ENCODE data around the gene SSNA1.

SSNA1 gene

GRCh38 chr9:137220317-137221094, 32.0 kb downstream of the SSNA1 start:
- DNase-seq (ENCODE audit: low read depth) = no peak

GRCh38 chr9:137221095-137221505, 32.6 kb downstream of the SSNA1 start:
- DNase-seq (ENCODE audit: low read depth) = no peak

- no peak for DNase-seq (ENCODE audit: low read depth)
Measured at GRCh38 chr9:137221506-137222111, 33.1 kb downstream of the SSNA1 start.

DNA sequence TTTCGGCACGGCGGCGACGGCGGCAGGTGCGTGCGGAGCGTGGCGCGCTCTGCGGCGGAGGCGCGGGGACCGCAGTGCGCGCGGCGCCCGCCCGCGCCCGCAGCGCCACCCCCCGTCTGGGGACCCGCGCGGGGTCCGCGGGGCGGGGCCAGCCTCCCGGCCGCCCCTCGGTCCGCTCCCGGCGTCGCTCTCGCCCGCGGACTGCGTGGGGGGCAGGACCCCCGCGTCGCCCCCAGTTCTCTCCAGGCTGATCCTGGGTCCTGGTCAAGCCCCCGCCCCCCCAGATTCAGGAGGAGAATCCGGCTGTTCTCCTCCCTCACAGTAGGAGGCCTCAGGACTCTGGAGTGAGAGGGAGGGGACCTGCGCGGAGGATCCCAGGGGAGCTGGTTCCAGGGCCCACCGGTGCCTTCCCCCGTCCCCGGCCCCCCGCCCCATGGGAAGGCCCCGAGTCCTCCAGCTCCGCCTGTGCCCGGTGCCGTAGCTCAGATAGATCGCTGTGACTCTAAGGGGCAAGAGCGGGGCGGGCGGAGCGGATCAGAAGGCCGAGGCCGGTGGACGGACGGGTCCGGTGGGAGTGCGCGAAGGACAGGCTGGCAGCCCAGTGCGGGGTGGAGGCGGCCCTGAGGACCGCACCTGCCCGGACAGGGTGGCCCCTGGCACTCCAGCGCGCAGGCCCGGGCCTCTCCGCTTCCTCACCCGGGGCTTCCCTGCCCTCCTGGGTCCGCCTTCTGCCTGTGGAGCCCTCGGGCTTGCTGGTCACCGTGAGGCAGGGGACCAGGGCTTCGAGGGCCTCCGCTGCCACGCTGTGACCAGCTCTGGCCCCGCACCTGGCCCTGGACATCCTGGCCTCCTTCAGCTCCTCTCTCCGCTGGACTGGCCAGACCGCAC, 34.0 kb downstream of the SSNA1 start, which contains the start of gene RNF208:
RNF208 (minus strand) TSS at position 51 of the 888 bp plus-strand sequence. CDS start 1,028 bp downstream, outside the sequence.
- DNase-seq (ENCODE audit: low read depth) = no peak

GRCh38 chr9:137223078-137223970, 34.8 kb downstream of the SSNA1 start:
- peak; percentile 98 for DNase-seq (ENCODE audit: low read depth)

- no peak for DNase-seq (ENCODE audit: low read depth)
Measured at GRCh38 chr9:137224830-137225694, 36.6 kb downstream of the SSNA1 start, which contains the start of gene CYSRT1. CYSRT1 (plus strand) TSS chr9:137225174; CDS start chr9:137225622, 448 bp downstream.

DNA sequence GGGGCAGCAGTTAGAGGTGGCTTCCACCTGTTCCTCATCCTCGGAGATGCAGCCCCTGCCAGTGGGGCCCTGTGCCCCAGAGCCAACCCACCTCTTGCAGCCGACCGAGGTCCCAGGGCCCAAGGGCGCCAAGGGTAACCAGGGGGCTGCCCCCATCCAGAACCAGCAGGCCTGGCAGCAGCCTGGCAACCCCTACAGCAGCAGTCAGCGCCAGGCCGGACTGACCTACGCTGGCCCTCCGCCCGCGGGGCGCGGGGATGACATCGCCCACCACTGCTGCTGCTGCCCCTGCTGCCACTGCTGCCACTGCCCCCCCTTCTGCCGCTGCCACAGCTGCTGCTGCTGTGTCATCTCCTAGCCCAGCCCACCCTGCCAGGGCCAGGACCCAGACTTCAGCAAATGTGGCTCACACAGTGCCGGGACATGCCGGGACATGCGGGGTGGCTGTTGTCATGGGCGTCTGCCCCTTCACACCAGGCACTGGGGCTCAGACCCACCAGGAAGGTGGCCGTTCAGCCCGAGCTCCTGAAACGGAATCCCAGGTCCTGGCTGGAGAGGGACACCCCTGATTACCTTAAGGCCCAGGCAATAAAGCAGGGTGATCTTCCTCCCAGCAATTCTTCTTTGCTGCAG, 37.3 kb downstream of the SSNA1 start:
- DNase-seq (ENCODE audit: low read depth) = no peak

GRCh38 chr9:137226338-137227053, 38.0 kb downstream of the SSNA1 start:
- no peak for DNase-seq (ENCODE audit: low read depth)

DNA sequence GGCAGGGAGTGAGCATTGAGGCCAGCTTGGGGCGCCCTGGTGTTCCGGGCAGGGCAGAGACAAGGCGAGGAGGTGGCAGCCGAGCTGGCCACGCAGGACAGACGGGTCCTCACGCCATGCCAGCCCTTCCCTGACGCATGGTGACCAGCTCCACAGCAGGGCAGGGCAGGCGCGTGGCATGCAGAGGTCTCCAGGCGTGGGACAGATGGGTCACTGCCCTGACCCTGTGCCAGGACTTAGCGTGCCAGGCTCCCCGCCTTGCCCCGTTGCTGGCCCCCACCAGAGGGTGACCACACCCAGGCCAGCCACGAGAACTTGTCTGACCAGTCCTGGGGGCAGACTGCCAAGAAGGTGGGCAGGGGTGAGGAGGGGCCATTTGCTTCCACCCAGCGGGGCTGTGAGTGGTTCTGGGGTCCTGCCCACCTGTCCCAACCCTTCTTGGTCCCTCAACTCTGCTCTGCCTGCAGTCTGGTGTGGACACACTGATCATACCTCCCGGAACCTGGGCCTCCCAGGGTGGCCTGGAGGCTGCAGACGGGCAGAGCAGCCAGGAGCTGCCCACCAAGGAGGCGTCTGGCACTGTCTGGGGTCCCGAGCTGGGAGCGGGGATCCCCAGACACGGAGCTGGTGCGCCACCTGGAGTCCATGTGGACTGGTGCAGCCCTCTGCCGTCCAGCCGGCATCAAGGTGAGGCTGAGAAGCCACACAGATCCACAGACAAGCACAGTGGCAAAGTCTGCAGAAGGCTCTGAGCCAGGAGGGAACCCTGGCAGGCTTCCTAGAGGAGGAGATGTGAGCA, 38.8 kb downstream of the SSNA1 start, which contains the start of gene RNF224:
RNF224 (plus strand) TSS at position 449 of the 799 bp plus-strand sequence. CDS start 834 bp downstream, outside the sequence.
- peak; percentile 35 for DNase-seq (ENCODE audit: low read depth)

GRCh38 chr9:137227853-137228505, 39.5 kb downstream of the SSNA1 start:
- DNase-seq (ENCODE audit: low read depth) = no peak

DNA sequence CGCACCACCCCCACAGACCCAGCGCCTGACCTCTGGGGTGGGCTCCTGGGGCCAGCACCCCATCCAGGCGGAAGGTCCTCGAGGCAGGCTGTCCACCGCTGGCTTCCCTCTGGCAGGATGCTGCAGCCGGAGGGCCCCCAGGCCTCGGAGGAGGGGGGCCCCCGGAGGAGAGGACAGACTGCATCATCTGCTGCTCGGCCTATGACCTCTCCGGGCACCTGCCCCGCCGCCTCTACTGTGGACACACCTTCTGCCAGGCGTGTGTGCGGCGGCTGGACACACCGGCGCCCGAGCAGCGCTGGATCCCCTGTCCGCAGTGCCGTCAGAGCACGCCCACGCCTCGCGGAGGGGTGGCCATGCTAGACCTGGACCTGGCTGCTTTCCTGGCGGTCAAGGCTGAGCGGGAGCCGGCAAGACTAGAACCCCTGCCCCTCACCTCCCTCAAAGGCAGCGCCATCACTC, 40.1 kb downstream of the SSNA1 start:
- no peak for DNase-seq (ENCODE audit: low read depth)

DNA sequence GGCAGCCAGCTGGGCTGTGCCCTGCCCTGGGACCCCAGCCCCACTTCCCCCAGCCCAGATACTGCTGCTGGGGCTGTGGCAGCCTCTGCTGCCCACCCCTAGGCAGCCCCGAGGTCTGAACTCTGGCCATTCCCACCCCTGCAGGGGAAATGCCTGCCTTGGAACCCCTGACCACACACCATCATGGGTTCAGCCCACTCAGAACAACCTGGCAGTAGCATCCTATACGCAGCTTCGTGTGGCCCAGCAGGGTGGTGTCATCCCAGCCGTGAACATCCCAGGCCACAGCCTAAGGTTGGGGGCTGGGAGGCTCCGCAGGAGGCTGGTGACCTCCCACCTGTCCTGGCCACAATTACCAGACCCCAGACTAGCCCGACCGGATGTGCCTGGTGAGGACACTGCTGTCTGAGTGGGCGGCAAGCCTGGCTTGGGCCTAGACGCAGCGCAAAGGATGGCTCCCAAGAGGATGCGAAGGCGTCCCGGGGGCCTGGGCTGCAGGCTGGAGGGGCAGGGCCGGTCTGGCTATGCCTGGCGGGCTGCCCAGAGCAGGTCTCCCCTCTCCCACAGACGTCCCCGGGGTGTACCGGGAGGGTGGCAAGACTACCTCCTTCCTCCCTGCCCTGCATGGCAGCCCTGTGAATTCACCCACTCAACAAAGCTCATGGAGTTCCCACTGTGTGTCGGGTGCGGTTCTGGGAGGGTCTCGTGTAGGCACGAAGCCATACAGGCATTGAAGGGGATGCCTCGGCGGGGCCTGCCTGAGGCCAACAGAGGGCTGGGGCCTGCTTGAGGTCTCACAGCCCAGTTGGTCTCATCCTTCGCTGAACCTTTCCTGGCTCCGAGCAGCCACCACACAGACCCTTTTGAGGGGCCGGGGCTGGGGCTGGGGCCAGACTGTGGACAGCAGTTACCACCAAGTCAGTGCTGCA, 40.8 kb downstream of the SSNA1 start:
- no peak for DNase-seq (ENCODE audit: low read depth)

GRCh38 chr9:137229903-137230704, 41.6 kb downstream of the SSNA1 start:
- no peak for DNase-seq (ENCODE audit: low read depth)

DNA sequence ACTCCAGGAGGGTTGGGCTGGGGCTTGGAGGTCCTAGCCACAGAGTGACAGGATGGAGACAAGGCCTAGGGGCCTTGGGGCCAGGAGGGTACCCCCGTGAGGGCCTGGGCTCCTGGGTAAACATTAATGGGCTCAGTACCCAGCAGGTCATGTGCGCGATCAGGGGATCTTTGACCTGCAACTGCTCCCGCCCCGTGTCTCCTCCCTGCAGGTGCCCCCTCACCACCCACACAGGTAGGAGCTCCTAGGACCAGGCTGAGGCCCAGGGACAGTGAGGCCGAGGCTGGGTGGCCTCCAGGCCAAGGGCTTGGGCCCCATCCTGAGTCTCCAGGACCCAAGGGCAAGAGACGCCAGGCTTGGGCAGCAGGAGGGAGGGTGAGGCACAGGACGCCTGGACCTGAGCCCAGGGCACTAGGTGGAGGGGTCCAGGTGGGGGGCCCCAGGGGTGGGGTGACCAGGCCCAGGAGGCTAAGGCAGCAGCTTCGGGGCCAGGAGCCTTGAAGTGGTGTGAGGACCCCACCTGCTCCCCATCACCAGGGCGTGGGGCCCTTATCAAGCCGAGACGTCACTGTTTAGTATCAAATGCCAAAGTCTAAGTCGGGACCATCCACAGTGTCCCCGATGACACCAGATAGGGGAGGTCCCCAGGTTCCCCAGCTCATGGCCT, 42.4 kb downstream of the SSNA1 start, which contains the start of gene SLC34A3:
SLC34A3 (plus strand) TSS at position 197 of the 667 bp plus-strand sequence. CDS start 802 bp downstream, outside the sequence.
- DNase-seq (ENCODE audit: low read depth) = no peak
